Ishikawa (cell line): ENCODE measurements around the gene LRRC74A.

Experiments
- EGR1 ChIP-seq: IDR thresholded peaks from 2 replicates; pipeline ENCODE4 v1.6.1; 2012
- EP300 ChIP-seq: IDR thresholded peaks from 2 replicates; pipeline ENCODE4 v1.6.1; 2012; ENCODE audit warnings: borderline replicate concordance
- RAD21 ChIP-seq: IDR thresholded peaks from 2 replicates; pipeline ENCODE4 v1.6.1; 2012; ENCODE audit warnings: low read depth
- TAF1 ChIP-seq: IDR thresholded peaks from 2 replicates; pipeline ENCODE4 v1.6.1; 2012; ENCODE audit warnings: low read depth, mild to moderate bottlenecking
- YY1 ChIP-seq: IDR thresholded peaks from 2 replicates; pipeline ENCODE4 v1.6.1; 2012; ENCODE audit warnings: low read depth
- TF ChIP-seq, protein P1 (sequence below): IDR thresholded peaks from 2 replicates; pipeline ENCODE4 v1.6.1; 2012

DNA sequence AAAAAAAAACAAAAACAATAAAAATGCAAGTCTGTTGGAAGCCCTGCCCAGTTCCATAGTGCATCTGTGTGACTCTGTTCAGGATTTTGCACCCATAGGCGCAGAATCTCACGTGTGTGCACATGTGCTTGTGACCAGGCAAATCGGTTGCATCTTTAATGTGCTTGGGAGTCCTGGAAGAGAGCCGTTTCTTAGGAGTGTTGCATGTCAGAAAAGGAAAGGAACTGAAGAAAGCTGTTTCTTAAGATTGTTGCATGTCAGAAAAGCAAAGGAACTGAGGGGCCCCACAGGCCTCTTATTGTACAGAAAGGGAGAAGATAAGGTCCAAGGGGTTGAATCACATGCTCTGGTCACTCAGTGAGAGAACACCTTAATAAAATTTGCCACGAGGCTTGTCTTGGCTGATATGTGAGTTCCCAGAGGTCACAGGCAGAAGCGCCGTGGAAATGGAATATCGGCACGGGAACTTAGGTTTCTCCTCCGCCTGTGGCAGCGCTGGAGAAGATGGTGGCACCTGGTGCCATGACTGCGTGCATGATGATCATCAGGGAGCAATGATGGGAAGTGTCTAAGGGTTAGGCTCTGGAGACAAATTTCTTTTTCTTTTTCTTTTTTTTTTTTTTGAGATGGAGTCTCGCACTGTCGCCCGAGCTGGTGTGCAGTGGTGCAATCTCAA, 90.0 kb downstream of the LRRC74A start:
- TF ChIP-seq, protein P1, sequence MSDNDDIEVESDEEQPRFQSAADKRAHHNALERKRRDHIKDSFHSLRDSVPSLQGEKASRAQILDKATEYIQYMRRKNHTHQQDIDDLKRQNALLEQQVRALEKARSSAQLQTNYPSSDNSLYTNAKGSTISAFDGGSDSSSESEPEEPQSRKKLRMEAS = no peak
- TF ChIP-seq EP300 = no peak
- TF ChIP-seq RAD21 = no peak
- no peak for TF ChIP-seq EGR1
- no peak for TF ChIP-seq TAF1
- TF ChIP-seq YY1 = no peak
